Panc1 (cell line): Measurements from ENCODE around the gene CFAP52. TPM values are rescaled to one million over a fixed set of nuclear protein-coding genes. Genes with fewer than 3 reads are reported as not detected.

Experiments used
- ATAC-seq: fragments of 200-7000 bp; cut with Tn5 transposase; 2 replicates; pipeline ENCODE4 v1.9.1; 2020; ENCODE audit warnings: mild to moderate bottlenecking, moderate library complexity
- BruUV-seq: library from RNA; stranded (reverse); fragments of 400-500 nt; replicated peaks from 2 replicates; lab custom pipeline; 2021; lab: Mats Ljungman, UMichigan
- CTCF ChIA-PET: fragments of 300-600 bp; sonication (Branson Sonifier 250); formaldehyde crosslinking; loops from one replicate; lab custom pipeline; 2022; ENCODE audit warnings: antibody characterized with exemption; lab: Charles Lee
- POLR2A ChIA-PET: fragments of 300-600 bp; sonication (Branson Sonifier 250); formaldehyde crosslinking; loops from one replicate; lab custom pipeline; 2022; ENCODE audit warnings: antibody characterized with exemption; lab: Charles Lee
- DNase-seq: peaks from one replicate; pipeline ENCODE4 v3.0.0-alpha.2; 2010; ENCODE audit warnings: low read depth, low spot score
- H3K27ac ChIP-seq: 2 replicates; pipeline ENCODE4 v1.5.1; 2011; ENCODE audit warnings: mild to moderate bottlenecking, low read length, inconsistent platforms
- H3K27me3 ChIP-seq: fragments of 200-500 bp; sonication (Bioruptor generic); 2 replicates; pipeline ENCODE4 v1.6.0; 2014; ENCODE audit warnings: low read length, inconsistent platforms; ENCODE audit not compliant: control insufficient read depth, insufficient read depth
- H3K36me3 ChIP-seq: fragments of 200-500 bp; sonication (Bioruptor generic); 2 replicates; pipeline ENCODE4 v1.5.1; 2014; ENCODE audit warnings: inconsistent platforms, mild to moderate bottlenecking, low read length, moderate library complexity; ENCODE audit not compliant: control insufficient read depth, insufficient read depth
- H3K4me1 ChIP-seq: 2 replicates; pipeline ENCODE4 v1.5.1; 2011; ENCODE audit warnings: inconsistent platforms, mild to moderate bottlenecking, low read length, moderate library complexity; ENCODE audit not compliant: control insufficient read depth, insufficient read depth
- H3K4me3 ChIP-seq, 2 experiments: 2 replicates each; pipeline ENCODE4 v1.5.1; 2011 to 2012; ENCODE audit warnings: low read depth in 2 of 2, low read length in 2 of 2, mild to moderate bottlenecking in 2 of 2, inconsistent platforms in 1 of 2, moderate library complexity in 1 of 2
- H3K9me3 ChIP-seq: fragments of 200-500 bp; sonication (Bioruptor generic); 2 replicates; pipeline ENCODE4 v1.5.1; 2014; ENCODE audit warnings: low read depth, mild to moderate bottlenecking, inconsistent platforms, low read length, moderate library complexity; ENCODE audit not compliant: control insufficient read depth, insufficient read depth
- POLR2AphosphoS5 ChIP-seq: IDR thresholded peaks from 2 replicates; pipeline ENCODE4 v1.6.1; 2012; ENCODE audit warnings: mild to moderate bottlenecking, low read depth, low read length, moderate library complexity
- SIN3A ChIP-seq: IDR thresholded peaks from 2 replicates; pipeline ENCODE4 v1.6.1; 2012; ENCODE audit warnings: low read depth, mild to moderate bottlenecking, low read length, moderate library complexity, borderline replicate concordance; ENCODE audit not compliant: insufficient read depth
- TCF7L2 ChIP-seq: IDR thresholded peaks from 2 replicates; pipeline ENCODE4 v1.6.1; 2011; ENCODE audit warnings: mild to moderate bottlenecking, low read depth, low read length, inconsistent platforms
- in situ Hi-C: cut with HindIII; loops from 2 replicates; pipeline ENCODE4 v1.10.0; 2016; ENCODE audit warnings: low sequenced_read_pairs, low pct_unique_long_range_greater_than_20kb
- intact Hi-C: fragments of 100-400 bp; cut with micrococcal nuclease; formaldehyde crosslinking; loops from one replicate; pipeline ENCODE4 v1.10.0; 2022; ENCODE audit not compliant: unreplicated experiment
- total RNA-seq: library from RNA; stranded (reverse); gene quantifications from one replicate; pipeline ENCODE4 v1.2.1, GENCODE V29; 2021; ENCODE audit not compliant: unreplicated experiment
- TF ChIP-seq, protein P1 (sequence below): fragments of 450-650 bp; IDR thresholded peaks from 2 replicates; pipeline ENCODE4 v1.5.1; 2017; ENCODE audit warnings: mild to moderate bottlenecking
- TF ChIP-seq, protein P2 (sequence below), 2 experiments: IDR thresholded peaks; 2 replicates each; pipeline ENCODE4 v1.6.1; 2011 to 2012; ENCODE audit warnings: low read depth in 2 of 2, control low read depth in 1 of 2, low read length in 1 of 2, mild to moderate bottlenecking in 1 of 2, moderate library complexity in 1 of 2; ENCODE audit not compliant: insufficient read depth in 1 of 2

CFAP52 gene
- total RNA-seq, 1 experiment from 2014 or later = not detected

- ChIA-PET CTCF (no interaction called here), POLR2A (no interaction called here)
- Histone ChIP-seq H3K4me3 (no peak overlapping the region), H3K4me1 (no peaks in the 10 kb centered on the region), H3K9me3 (no peaks in the 10 kb centered on the region), H3K27ac (no peak overlapping the region), H3K36me3 (no peaks in the 10 kb centered on the region), H3K27me3 (peaks cover 2% of the 10 kb centered on the region)
- no TSS peak for BruUV-seq
- in situ Hi-C loops = no loop called here
- DNase-seq = no peak
- no peak for ATAC-seq
- intact Hi-C loops = no loop called here
- TF ChIP-seq POLR2AphosphoS5 (no peak), SIN3A (no peak), TCF7L2 (no peak)
- TF ChIP-seq, protein P1, sequence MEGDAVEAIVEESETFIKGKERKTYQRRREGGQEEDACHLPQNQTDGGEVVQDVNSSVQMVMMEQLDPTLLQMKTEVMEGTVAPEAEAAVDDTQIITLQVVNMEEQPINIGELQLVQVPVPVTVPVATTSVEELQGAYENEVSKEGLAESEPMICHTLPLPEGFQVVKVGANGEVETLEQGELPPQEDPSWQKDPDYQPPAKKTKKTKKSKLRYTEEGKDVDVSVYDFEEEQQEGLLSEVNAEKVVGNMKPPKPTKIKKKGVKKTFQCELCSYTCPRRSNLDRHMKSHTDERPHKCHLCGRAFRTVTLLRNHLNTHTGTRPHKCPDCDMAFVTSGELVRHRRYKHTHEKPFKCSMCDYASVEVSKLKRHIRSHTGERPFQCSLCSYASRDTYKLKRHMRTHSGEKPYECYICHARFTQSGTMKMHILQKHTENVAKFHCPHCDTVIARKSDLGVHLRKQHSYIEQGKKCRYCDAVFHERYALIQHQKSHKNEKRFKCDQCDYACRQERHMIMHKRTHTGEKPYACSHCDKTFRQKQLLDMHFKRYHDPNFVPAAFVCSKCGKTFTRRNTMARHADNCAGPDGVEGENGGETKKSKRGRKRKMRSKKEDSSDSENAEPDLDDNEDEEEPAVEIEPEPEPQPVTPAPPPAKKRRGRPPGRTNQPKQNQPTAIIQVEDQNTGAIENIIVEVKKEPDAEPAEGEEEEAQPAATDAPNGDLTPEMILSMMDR = no peak
- TF ChIP-seq, protein P2, sequence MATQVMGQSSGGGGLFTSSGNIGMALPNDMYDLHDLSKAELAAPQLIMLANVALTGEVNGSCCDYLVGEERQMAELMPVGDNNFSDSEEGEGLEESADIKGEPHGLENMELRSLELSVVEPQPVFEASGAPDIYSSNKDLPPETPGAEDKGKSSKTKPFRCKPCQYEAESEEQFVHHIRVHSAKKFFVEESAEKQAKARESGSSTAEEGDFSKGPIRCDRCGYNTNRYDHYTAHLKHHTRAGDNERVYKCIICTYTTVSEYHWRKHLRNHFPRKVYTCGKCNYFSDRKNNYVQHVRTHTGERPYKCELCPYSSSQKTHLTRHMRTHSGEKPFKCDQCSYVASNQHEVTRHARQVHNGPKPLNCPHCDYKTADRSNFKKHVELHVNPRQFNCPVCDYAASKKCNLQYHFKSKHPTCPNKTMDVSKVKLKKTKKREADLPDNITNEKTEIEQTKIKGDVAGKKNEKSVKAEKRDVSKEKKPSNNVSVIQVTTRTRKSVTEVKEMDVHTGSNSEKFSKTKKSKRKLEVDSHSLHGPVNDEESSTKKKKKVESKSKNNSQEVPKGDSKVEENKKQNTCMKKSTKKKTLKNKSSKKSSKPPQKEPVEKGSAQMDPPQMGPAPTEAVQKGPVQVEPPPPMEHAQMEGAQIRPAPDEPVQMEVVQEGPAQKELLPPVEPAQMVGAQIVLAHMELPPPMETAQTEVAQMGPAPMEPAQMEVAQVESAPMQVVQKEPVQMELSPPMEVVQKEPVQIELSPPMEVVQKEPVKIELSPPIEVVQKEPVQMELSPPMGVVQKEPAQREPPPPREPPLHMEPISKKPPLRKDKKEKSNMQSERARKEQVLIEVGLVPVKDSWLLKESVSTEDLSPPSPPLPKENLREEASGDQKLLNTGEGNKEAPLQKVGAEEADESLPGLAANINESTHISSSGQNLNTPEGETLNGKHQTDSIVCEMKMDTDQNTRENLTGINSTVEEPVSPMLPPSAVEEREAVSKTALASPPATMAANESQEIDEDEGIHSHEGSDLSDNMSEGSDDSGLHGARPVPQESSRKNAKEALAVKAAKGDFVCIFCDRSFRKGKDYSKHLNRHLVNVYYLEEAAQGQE (IDR thresholded peaks at IDR 0.05; ENCODE audit: insufficient read depth in 1 of 2, low read depth in 2 of 2, low read length in 1 of 2) = no peak
These were observed 39.0 kb downstream of the CFAP52 start for GRCh38 chr17:9615486-9615885.

DNA sequence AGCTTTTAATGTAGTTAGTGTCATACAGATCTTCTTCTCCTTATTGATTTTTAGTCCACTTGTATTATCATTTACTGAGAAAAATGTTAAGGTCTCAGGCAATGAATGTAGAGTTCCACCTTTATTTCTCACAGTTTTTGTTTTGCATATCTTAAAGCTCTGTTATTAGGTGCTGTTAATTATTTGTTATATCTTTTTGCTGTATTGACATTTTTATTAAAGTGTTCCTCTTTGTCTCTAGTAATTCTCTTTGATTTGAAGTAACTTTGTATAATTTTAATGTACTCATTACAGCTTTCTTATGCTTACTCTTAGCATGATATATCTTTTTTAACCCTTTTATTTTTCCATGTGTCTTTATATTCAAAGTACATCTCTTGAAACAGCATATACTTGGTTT lies 46.5 kb downstream of the CFAP52 start:
- DNase-seq (no peak), ATAC-seq (no peak)
- TF ChIP-seq TCF7L2 = no peak
- H3K4me1 ChIP-seq = no peaks in the 10 kb centered on the region
- no peak overlapping the region for H3K27ac ChIP-seq
- CTCF ChIA-PET = no interaction called here
- no peaks in the 10 kb centered on the region for H3K27me3 ChIP-seq
- H3K36me3 ChIP-seq = no peaks in the 10 kb centered on the region
- in situ Hi-C loops = no loop called here
- no TSS peak for BruUV-seq
- H3K9me3 ChIP-seq = peaks cover 9% of the 10 kb centered on the region; the same call in 1 of the 2 replicates
- intact Hi-C loops = no loop called here
- no peak overlapping the region for H3K4me3 ChIP-seq
- POLR2A ChIA-PET = no interaction called here

GRCh38 chr17:9628509-9628908 lies 52.1 kb downstream of the CFAP52 start:
- ATAC-seq (no peak), DNase-seq (no peak)
- H3K36me3 ChIP-seq = no peaks in the 10 kb centered on the region
- TF ChIP-seq TCF7L2 (no peak), SIN3A (no peak), POLR2AphosphoS5 (no peak)
- TF ChIP-seq, protein P2 (IDR thresholded peaks at IDR 0.05; ENCODE audit: insufficient read depth in 1 of 2, low read depth in 2 of 2, low read length in 1 of 2) = no peak
- TF ChIP-seq, protein P1 = no peak
- no peak overlapping the region for H3K4me3 ChIP-seq
- H3K27ac ChIP-seq = no peak overlapping the region
- H3K4me1 ChIP-seq = no peaks in the 10 kb centered on the region
- POLR2A ChIA-PET = no interaction called here
- BruUV-seq = no TSS peak
- H3K9me3 ChIP-seq = peaks cover 2% of the 10 kb centered on the region; the same call in 1 of the 2 replicates
- intact Hi-C loops = no loop called here
- CTCF ChIA-PET = no interaction called here
- H3K27me3 ChIP-seq = no peaks in the 10 kb centered on the region; the same call in 1 of the 2 replicates
- in situ Hi-C loops = no loop called here
